NCI-H82 treated with DMSO at 0.1 percent for 48 hours (cell line): Measurements from ENCODE around the gene SRSF10.
"Not testable (repeated sequence)": the region's sequence is repeated elsewhere in the genome, so short reads cannot be mapped to it uniquely, and the experiment has no call there.

ENCODE experiments used
- DNase-seq: peaks from one replicate; lab custom pipeline; 2025; ENCODE audit not compliant: unreplicated experiment; lab: John Stamatoyannopoulos, UW

The SRSF10 gene

DNA sequence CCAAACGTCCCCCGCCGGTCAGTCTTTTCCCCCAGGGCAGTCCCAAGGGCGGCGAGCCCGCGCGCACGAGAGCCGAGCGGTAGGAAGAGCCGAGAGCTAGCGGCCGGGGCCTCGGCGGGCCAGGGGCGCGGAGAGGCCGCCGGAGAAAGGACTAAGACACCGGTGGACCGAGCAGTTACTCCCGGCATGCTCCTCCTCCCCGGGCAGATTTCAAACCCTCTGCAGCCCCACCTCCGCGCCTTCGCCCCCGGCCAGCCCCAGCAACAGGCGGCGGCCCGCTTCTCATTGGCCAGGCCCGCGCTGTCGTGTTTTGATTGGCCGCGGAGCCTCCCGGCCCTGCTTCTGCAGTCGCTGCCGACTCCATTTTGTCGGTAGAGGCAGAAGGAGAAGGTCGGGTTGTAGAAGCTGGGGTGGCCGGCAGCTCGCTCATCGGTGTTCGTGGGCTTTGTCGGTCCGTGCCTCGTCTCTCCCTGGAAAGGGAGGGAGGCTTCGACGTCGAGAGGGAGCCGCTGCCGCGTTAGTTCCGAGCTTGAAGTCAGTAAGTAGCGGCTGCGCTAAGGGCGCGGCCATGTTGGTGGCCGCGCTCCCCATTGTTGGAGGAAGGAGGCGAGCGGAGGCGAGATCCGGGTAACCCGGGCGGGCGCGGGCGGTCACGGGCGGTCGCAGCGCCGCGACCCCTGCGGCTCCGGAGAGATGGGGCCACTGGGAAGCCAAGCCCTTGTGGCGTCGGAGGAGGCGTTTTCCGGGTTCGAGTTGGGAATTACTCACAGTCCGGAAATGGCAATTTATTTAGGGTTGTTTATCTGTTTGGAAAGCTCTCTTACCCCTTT is 20.5 kb downstream of the SRSF10 start, which contains the start of gene PNRC2:
TSS of gene PNRC2 (plus strand) at position 368 of the 830 bp plus-strand sequence. CDS start 1,630 bp downstream, outside the sequence.
- DNase-seq, result peak; percentile 89

DNA sequence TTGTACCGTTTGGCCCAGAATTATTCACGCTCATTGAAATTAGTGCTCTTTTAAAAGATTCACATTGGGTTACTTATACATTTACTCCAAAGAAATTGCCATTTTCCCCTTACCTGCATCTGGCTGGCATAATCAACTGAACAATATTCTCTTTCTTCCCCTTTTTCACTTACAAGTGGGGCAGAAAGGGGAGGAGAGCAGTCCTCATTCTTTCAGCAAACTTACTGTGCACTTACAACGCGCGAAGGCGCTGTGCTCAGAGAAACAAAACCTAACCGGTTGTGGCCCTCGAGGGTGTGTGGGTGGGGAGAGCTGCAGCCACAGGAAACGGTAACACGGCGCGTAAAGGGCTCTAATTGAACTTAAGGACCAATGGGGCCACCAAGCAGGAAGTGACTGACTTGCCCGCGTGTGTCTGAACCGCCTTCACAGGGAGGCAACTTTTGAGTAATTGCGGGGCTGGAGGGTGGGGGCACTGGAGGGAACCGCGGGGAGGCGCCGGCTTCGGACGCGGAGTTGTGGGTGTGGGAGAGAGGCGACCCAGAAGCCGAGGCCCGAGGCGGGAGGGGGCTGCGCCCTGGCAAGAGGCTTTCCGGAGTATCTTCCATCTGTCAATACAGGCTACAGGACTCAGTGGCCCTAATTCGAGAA is 21.2 kb downstream of the SRSF10 start:
- DNase-seq, result peak; percentile 87

DNA sequence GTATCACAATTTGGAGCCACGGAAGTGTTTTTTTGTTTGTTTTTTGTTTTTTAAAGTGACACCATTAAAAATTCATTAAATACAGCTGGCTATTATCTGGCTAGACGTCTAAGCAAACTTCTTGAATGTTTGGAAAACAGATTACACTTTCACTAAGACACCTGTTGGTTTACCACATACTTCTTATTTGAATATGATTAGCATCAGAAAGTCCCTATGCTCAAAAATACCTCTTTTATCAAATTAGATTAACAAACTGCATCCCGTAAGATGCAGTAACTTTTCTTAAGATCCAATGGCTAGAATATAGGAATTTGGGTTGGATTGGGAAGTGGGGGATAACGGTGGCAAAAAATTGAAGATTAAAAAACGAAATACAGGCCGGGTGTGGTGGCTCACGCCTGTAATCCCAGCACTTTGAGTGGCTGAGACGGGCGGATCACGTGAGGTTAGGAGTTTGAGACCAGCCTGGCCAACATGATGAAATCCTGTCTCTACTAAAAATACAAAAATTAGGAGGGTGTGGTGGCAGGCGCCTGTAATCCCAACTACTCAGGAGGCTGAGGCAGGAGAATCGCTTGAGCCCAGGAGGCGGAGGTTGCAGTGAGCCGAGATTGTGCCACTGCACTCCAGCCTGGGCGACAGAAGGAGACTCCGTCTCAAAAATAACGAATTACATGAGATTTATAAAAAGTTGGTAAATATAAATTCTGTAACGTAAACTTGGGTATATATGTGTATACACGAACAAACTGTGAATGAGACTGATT is 21.9 kb downstream of the SRSF10 start:
- DNase-seq, result not testable (repeated sequence)

GRCh38 chr1:23957096-23957495 is 23.0 kb downstream of the SRSF10 start:
- DNase-seq, result peak; percentile 97

DNA sequence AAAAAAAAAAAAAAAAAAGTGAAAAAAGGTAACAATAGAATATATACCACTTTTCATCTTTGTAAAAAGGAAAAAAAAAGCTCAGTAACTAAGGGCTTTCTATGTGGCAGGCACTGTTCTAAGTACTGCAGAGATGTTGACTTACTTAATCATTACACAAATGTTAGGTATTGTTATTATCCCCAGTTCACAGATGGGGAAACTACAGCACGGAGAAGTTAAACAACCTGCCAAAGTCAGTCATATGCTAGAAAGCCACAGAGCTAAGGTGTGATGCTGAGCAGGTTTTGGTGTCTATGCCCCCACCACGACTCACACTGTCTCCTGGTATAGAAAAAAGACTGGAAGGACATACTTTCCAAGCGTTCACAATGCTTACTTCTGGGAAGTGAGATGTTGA is 27.1 kb downstream of the SRSF10 start:
- DNase-seq, result no peak

DNA sequence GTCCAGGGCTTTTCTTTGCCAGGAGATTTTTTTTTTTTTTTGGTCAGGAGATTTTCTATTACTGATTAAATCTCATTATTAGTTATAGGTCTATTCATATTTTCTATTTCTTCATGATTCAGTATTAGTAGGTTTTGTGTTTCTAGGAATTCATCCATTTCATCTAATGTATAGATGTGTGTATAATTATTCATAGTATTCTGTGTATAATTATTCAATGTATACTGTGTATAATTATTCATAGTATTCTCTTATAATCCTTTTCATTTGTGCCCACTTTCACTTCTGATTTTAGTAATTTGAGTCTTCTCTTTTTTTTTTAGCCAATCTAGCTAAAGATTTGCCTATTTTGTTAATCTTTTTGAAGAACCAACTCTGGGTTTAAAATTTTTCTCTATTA is 32.8 kb downstream of the SRSF10 start:
- DNase-seq, result no peak

- no peak for DNase-seq
Observed at GRCh38 chr1:23936481-23937176, 43.5 kb downstream of the SRSF10 start.

DNA sequence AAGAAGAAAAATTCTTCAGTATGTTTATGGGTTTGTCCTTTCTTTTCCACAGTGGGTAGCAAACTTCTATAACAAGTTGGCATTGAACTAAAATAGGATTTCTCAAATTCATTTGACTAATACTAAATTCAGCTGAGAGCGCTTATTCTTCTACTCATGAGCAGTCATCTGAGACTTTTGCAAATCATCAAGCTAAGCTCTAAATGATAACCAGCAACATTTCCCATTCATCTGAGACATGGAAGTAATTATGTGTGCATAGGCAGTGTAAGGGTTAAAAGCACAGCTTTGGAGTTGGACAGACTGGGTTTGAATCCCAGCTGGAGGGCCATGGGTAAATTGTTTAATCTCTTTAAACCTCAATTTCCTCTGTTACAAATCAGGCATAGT is 48.6 kb downstream of the SRSF10 start:
- no peak for DNase-seq

- no peak for DNase-seq
Observed at GRCh38 chr1:23930861-23931490, 49.2 kb downstream of the SRSF10 start.

DNA sequence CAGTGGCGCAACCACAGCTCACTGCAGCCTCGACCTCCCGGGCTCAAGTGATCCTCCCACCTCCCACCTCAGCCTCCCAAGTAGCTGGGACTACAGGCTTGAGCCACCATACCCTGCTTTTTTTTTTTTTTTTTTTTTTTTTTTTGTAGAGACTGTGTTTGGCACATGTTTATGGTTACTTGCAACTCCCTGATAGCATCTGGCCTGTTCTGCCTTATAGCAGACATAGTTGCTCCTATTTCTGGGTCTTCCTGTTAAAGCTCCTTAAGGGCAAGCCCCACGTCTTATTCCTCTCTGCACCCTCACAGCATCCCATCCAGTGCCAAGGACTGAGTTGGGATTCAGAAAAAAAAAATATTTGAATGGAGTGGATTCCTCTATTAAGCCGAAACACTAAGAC is 49.9 kb downstream of the SRSF10 start:
- no peak for DNase-seq

DNA sequence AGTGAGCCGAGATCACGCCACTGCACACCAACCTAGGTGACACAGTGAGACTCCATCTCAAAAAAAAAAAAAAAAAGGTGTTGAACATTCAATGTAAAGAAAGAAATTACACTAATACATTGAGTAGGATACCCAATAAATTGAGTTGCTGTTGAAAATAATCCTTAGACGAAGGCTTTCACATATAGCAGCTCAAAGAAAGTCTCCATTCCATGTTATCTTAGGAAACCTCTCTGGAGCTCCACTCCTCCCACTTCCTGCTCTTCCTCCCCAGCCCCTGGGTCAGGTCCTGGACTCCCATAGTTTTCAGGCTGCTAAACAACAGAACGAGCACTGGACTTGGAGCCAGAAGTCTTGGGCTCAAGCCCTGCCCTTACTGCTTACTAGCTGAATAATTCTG is 51.3 kb downstream of the SRSF10 start:
- DNase-seq, result no peak

DNA sequence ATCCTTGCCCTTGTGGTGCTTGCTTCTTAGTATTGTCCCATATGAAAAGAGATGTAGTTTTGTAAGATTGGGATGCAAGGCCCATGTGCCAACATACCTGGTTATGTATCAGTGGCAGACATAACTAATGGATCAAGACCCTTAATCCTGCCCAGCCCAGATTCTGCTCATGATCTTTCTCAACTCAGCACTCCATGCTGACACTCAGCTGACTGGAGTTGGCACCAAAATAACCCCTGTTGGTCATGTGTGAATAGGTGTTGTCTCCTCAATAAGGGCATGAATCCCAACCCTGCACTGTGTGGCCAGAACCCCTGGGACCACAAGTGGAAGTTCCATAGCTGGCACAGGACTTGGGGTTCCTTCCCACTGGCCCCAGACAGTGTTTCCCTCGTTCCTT is 53.0 kb downstream of the SRSF10 start:
- DNase-seq, result no peak

GRCh38 chr1:23925279-23925678 is 54.8 kb downstream of the SRSF10 start:
- DNase-seq, result no peak

GRCh38 chr1:23924601-23925000 is 55.5 kb downstream of the SRSF10 start:
- no peak for DNase-seq

GRCh38 chr1:23923592-23924499 is 56.3 kb downstream of the SRSF10 start:
- DNase-seq, result no peak

DNA sequence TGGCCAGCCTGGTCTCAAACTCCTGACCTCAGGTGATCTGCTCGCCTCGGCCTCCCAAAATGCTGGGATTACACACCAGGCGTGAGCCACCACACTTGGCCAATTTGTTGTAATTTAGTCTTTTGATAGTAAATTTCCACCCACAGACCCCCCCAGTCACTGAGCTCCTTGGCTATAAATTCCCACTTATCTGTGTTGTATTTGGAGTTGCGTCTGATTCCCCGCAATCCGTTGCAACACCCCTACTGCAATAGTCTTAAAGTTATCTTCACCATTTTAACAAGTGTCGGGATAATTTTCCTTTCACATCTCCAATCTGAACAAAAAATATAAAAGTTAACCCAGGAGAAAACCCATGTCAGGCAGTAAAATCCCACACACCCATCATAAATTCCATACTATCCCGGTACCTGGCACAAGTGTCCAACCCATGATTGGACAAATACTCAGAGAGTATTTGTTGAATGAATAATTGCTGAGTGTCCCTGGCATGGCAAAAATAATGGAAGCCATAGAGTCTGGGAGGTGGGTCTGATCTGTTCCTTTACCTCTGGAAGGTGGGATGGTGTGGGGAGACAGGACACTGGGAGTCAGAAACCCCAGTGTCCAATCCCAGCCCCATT is 57.7 kb downstream of the SRSF10 start:
- no peak for DNase-seq

- peak; percentile 82 for DNase-seq
Observed at GRCh38 chr1:23916209-23917131, 63.7 kb downstream of the SRSF10 start.

DNA sequence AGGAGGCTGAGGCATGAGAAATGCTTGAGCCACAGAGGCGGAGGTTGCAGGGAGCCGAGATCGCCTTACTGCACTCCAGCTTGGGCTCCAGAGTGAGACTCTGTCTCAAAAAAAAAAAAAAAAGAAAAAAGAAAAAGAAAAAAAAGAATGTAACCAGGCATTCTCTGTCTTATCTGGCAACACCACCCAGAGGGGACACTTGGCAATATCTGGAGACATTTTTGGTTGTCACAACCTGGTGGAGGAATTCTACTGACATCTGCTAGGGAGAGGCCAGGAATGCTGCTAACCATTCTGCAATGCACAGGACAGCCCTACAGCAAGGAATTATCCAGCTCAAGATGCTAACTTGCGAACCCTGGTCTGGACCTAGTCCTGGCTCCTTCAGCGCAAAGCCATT is 64.7 kb downstream of the SRSF10 start:
- no peak for DNase-seq
